Measurements from ENCODE around the gene PLN.

The PLN gene

GRCh38 chr6:118594877-118595276 lies 46.8 kb downstream of the PLN start:
- H3K27me3 ChIP-seq (ENCODE audit: insufficient read depth, poor library complexity, severe bottlenecking), result no peaks in the 10 kb centered on the region
- H3K27ac ChIP-seq (replicated peaks), result no peak overlapping the region
- no peak overlapping the region for H3K4me3 ChIP-seq (replicated peaks; ENCODE audit: insufficient read depth, low read length)
- no peak for DNase-seq (ENCODE audit: low read depth in 1 of 2, low spot score in 1 of 2)
- TF ChIP-seq SPI1 (IDR thresholded peaks at IDR 0.05; ENCODE audit: borderline replicate concordance, low read depth), result no peak

GRCh38 chr6:118596774-118597320 lies 48.8 kb downstream of the PLN start:
- no peak for DNase-seq (ENCODE audit: low read depth in 1 of 2, low spot score in 1 of 2)
- Histone ChIP-seq H3K27me3 (ENCODE audit: insufficient read depth, poor library complexity, severe bottlenecking) (no peaks in the 10 kb centered on the region), H3K4me3 (replicated peaks; ENCODE audit: insufficient read depth, low read length) (no peak overlapping the region), H3K27ac (replicated peaks) (no peak overlapping the region)
- TF ChIP-seq POLR2AphosphoS5 (IDR thresholded peaks at IDR 0.05; ENCODE audit: low read depth) (no peak), SPI1 (IDR thresholded peaks at IDR 0.05; ENCODE audit: borderline replicate concordance, low read depth) (no peak), GABPA (IDR thresholded peaks at IDR 0.05; ENCODE audit: low read depth) (no peak), REST (IDR thresholded peaks at IDR 0.05; ENCODE audit: insufficient replicate concordance, low read depth) (no peak), CTCF (IDR thresholded peaks at IDR 0.05; ENCODE audit: insufficient read depth, low read length) (no peak)

GRCh38 chr6:118597636-118598035 lies 49.5 kb downstream of the PLN start:
- DNase-seq (ENCODE audit: low read depth in 1 of 2, low spot score in 1 of 2), result no peak
- Histone ChIP-seq H3K4me3 (replicated peaks; ENCODE audit: insufficient read depth, low read length) (no peak overlapping the region), H3K27me3 (ENCODE audit: insufficient read depth, poor library complexity, severe bottlenecking) (no peaks in the 10 kb centered on the region), H3K27ac (replicated peaks) (no peak overlapping the region)
- TF ChIP-seq CTCF (IDR thresholded peaks at IDR 0.05; ENCODE audit: insufficient read depth, low read length) (no peak), REST (IDR thresholded peaks at IDR 0.05; ENCODE audit: insufficient replicate concordance, low read depth) (no peak), POLR2AphosphoS5 (IDR thresholded peaks at IDR 0.05; ENCODE audit: low read depth) (no peak), GABPA (IDR thresholded peaks at IDR 0.05; ENCODE audit: low read depth) (no peak), SPI1 (IDR thresholded peaks at IDR 0.05; ENCODE audit: borderline replicate concordance, low read depth) (no peak)

GRCh38 chr6:118598324-118598723 lies 50.2 kb downstream of the PLN start:
- no peaks in the 10 kb centered on the region for H3K27me3 ChIP-seq (ENCODE audit: insufficient read depth, poor library complexity, severe bottlenecking)
- TF ChIP-seq POLR2AphosphoS5 (IDR thresholded peaks at IDR 0.05; ENCODE audit: low read depth) (no peak), SPI1 (IDR thresholded peaks at IDR 0.05; ENCODE audit: borderline replicate concordance, low read depth) (no peak), CTCF (IDR thresholded peaks at IDR 0.05; ENCODE audit: insufficient read depth, low read length) (no peak), REST (IDR thresholded peaks at IDR 0.05; ENCODE audit: insufficient replicate concordance, low read depth) (no peak), GABPA (IDR thresholded peaks at IDR 0.05; ENCODE audit: low read depth) (no peak)
- H3K4me3 ChIP-seq (replicated peaks; ENCODE audit: insufficient read depth, low read length), result no peak overlapping the region
- no peak for DNase-seq (ENCODE audit: low read depth in 1 of 2, low spot score in 1 of 2)
- no peak overlapping the region for H3K27ac ChIP-seq (replicated peaks)
